HG03354 (cell line): Measurements from ENCODE around the gene BRPF3.

Experiments used
- ATAC-seq: cut with Tn5 transposase; IDR thresholded peaks from one replicate; pipeline ENCODE4 v1.9.1; 2021; ENCODE audit warnings: mild to moderate bottlenecking; ENCODE audit not compliant: unreplicated experiment, poor library complexity, severe bottlenecking

BRPF3 gene

GRCh38 chr6:36263390-36264000 is 67.0 kb downstream of the BRPF3 start:
- ATAC-seq = no peak

- no peak for ATAC-seq
Observed at GRCh38 chr6:36265744-36266143, 69.2 kb downstream of the BRPF3 start.

GRCh38 chr6:36266913-36267644 is 70.5 kb downstream of the BRPF3 start:
- no peak for ATAC-seq

GRCh38 chr6:36267731-36268477 is 71.4 kb downstream of the BRPF3 start:
- no peak for ATAC-seq

GRCh38 chr6:36268478-36269275 is 72.1 kb downstream of the BRPF3 start:
- no peak for ATAC-seq

GRCh38 chr6:36269834-36270705 is 73.5 kb downstream of the BRPF3 start, which contains the start of gene PNPLA1:
Gene PNPLA1 (plus strand): TSS chr6:36270060. CDS start chr6:36270460, 400 bp downstream.
- no peak for ATAC-seq

- ATAC-seq = no peak
Observed at GRCh38 chr6:36272234-36272633, 75.7 kb downstream of the BRPF3 start.

- no peak for ATAC-seq
Observed at GRCh38 chr6:36273067-36273466, 76.5 kb downstream of the BRPF3 start.

- ATAC-seq = no peak
Observed at GRCh38 chr6:36273802-36274514, 77.4 kb downstream of the BRPF3 start.

- ATAC-seq = no peak
Observed at GRCh38 chr6:36276581-36277536, 80.3 kb downstream of the BRPF3 start.

GRCh38 chr6:36277946-36278470 is 81.5 kb downstream of the BRPF3 start:
- no peak for ATAC-seq

- no peak for ATAC-seq
Observed at GRCh38 chr6:36280467-36280866, 83.9 kb downstream of the BRPF3 start.

GRCh38 chr6:36280983-36281382 is 84.4 kb downstream of the BRPF3 start:
- no peak for ATAC-seq
